ENCODE data around the gene LPIN2.
A peak's percentile ranks its signal among the peaks of the same experiment; 100 is the strongest.

Gene LPIN2, protein sequence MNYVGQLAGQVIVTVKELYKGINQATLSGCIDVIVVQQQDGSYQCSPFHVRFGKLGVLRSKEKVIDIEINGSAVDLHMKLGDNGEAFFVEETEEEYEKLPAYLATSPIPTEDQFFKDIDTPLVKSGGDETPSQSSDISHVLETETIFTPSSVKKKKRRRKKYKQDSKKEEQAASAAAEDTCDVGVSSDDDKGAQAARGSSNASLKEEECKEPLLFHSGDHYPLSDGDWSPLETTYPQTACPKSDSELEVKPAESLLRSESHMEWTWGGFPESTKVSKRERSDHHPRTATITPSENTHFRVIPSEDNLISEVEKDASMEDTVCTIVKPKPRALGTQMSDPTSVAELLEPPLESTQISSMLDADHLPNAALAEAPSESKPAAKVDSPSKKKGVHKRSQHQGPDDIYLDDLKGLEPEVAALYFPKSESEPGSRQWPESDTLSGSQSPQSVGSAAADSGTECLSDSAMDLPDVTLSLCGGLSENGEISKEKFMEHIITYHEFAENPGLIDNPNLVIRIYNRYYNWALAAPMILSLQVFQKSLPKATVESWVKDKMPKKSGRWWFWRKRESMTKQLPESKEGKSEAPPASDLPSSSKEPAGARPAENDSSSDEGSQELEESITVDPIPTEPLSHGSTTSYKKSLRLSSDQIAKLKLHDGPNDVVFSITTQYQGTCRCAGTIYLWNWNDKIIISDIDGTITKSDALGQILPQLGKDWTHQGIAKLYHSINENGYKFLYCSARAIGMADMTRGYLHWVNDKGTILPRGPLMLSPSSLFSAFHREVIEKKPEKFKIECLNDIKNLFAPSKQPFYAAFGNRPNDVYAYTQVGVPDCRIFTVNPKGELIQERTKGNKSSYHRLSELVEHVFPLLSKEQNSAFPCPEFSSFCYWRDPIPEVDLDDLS

GRCh38 chr18:3013024-3013804 lies at the start of gene LPIN2:
LPIN2 (minus strand) TSS chr18:3013144; CDS start chr18:2960840, 52,304 bp downstream.
- Histone ChIP-seq H3K27ac (peak within 1 kb of the TSS; percentile 94), H3K4me3 (ENCODE audit: low read depth, low read length) (peak within 1 kb of the TSS; percentile 58)
- no peak for TF ChIP-seq CTCF (IDR thresholded peaks at IDR 0.05; ENCODE audit: low read depth, low read length)

GRCh38 chr18:3061581-3062312 lies 48.8 kb upstream of the LPIN2 start:
- Histone ChIP-seq H3K27me3 (ENCODE audit: insufficient read depth, low read depth, severe bottlenecking) (no peaks in the 10 kb centered on the region), H3K4me3 (ENCODE audit: low read depth, low read length) (no peak overlapping the region), H3K36me3 (no peaks in the 10 kb centered on the region), H3K27ac (no peak overlapping the region), H3K9me3 (ENCODE audit: severe bottlenecking) (no peaks in the 10 kb centered on the region)
- no peak for TF ChIP-seq CTCF (IDR thresholded peaks at IDR 0.05; ENCODE audit: low read depth, low read length)
- no peak for DNase-seq

More at GRCh38 chr18:3013024-3013804, at the start of gene LPIN2:
- Histone ChIP-seq H3K9me3 (ENCODE audit: severe bottlenecking) (no peaks in the 10 kb centered on the region), H3K27me3 (ENCODE audit: insufficient read depth, low read depth, severe bottlenecking) (no peaks in the 10 kb centered on the region), H3K36me3 (peaks cover 24% of the 10 kb centered on the region)
- peak; percentile 92 for DNase-seq

DNA sequence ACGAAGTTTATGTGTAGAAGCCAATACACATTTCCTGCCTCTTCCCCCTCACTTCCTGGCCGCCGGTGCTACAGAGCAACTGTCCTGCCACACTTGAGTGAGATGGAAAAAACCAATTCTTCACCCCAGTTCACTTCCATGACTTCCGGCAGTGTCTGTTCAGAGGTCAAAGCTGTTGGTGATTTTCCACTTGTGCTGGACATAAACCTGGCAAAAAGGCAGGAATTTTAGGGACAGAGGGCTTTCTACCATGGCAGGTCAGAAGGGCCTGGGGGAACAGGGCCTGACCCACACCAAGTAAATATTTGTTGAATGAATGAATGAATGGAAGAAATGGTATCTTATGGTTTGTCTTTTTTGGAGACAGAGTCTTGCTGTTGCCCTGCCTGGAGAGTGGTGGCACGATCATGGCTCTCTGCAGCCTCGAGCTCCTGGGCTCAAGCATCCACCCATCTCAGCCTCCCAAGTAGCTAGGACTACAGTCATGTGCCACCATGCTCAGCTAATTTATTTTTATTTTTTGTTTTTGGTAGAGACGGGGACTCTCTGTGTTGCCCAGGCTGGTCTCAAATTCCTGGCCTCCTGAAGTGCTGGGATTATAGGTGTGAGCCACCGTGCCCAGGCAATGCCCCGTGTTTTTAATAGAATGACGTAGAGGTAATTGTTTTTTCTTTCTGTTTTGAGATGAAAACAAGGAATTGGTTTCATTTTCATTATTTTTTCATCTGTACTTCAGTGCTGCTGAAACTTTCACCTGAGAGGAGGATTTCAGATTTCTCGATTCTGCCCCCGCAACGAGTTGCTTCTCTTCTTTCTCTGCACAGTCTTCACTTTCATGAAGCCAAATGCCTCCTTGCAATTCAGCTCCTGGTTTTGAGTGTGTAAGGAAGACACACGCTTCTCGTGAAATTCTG lies 48.0 kb upstream of the LPIN2 start:
- Histone ChIP-seq H3K36me3 (no peaks in the 10 kb centered on the region), H3K4me3 (ENCODE audit: low read depth, low read length) (no peak overlapping the region), H3K9me3 (ENCODE audit: severe bottlenecking) (no peaks in the 10 kb centered on the region), H3K27ac (no peak overlapping the region), H3K27me3 (ENCODE audit: insufficient read depth, low read depth, severe bottlenecking) (no peaks in the 10 kb centered on the region)
- TF ChIP-seq CTCF (IDR thresholded peaks at IDR 0.05; ENCODE audit: low read depth, low read length): no peak
- no peak for DNase-seq

DNA sequence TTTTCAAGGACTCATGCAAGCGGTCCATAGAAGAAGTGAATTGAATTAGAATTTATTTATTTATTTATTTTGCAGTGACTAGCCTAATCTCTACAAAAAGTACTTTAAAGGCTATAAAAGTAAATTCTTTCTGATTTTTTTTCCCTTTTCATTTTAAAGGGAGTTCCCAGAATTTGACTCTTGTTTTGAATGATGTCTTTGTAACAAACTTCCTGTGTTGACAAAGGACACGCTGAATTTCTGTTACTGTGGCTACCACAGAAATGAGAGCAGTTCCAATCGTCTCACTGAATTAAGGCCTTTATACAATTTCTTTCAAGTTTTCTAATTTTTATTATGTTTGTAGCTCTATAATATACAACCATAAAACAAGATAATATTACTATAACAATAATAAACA lies 46.3 kb upstream of the LPIN2 start:
- Histone ChIP-seq H3K36me3 (no peaks in the 10 kb centered on the region), H3K4me3 (ENCODE audit: low read depth, low read length) (no peak overlapping the region), H3K9me3 (ENCODE audit: severe bottlenecking) (no peaks in the 10 kb centered on the region), H3K27ac (no peak overlapping the region), H3K27me3 (ENCODE audit: insufficient read depth, low read depth, severe bottlenecking) (no peaks in the 10 kb centered on the region)
- TF ChIP-seq CTCF (IDR thresholded peaks at IDR 0.05; ENCODE audit: low read depth, low read length): no peak
- no peak for DNase-seq
